OCI-LY1 (cell line): ENCODE results near the gene CCDC60.

ENCODE experiments used
- H2AFZ ChIP-seq: fragments of 200-600 bp; sonication (generic), shearing (Covaris generic); 2 replicates; pipeline ENCODE4 v1.6.0; 2014; ENCODE audit warnings: antibody characterized with exemption, mild to moderate bottlenecking, low read length
- H3F3A ChIP-seq: fragments of 200-600 bp; sonication (generic), shearing (Covaris generic); 2 replicates; pipeline ENCODE4 v1.6.0; 2014; ENCODE audit warnings: mild to moderate bottlenecking, antibody characterized with exemption, low read length, moderate library complexity; ENCODE audit not compliant: insufficient read depth
- H3K27ac ChIP-seq: fragments of 200-600 bp; sonication (generic); 2 replicates; pipeline ENCODE4 v1.5.1; 2014; ENCODE audit warnings: low read length, mixed run types, mild to moderate bottlenecking, low read depth; ENCODE audit not compliant: poor library complexity, severe bottlenecking
- H3K27me3 ChIP-seq: fragments of 200-600 bp; sonication (generic); 2 replicates; pipeline ENCODE4 v1.6.0; 2014; ENCODE audit warnings: antibody characterized with exemption, mild to moderate bottlenecking, low read length, moderate library complexity; ENCODE audit not compliant: insufficient read depth
- H3K36me3 ChIP-seq: fragments of 200-600 bp; sonication (generic); 2 replicates; pipeline ENCODE4 v1.6.1; 2014; ENCODE audit warnings: mild to moderate bottlenecking, antibody characterized with exemption, low read length, moderate library complexity, mixed read lengths; ENCODE audit not compliant: insufficient read depth
- H3K4me1 ChIP-seq: fragments of 200-600 bp; sonication (generic); 2 replicates; pipeline ENCODE4 v1.5.1; 2014; ENCODE audit warnings: mild to moderate bottlenecking, low read length, moderate library complexity; ENCODE audit not compliant: insufficient read depth, severe bottlenecking
- H3K4me2 ChIP-seq: fragments of 200-600 bp; sonication (generic), shearing (Covaris generic); 2 replicates; pipeline ENCODE4 v1.6.1; 2014; ENCODE audit warnings: low read length
- H3K4me3 ChIP-seq: fragments of 200-600 bp; sonication (generic); 2 replicates; pipeline ENCODE4 v1.5.1; 2014; ENCODE audit warnings: low read length, low read depth, mild to moderate bottlenecking, mixed read lengths; ENCODE audit not compliant: poor library complexity, severe bottlenecking
- H3K79me2 ChIP-seq: fragments of 200-600 bp; shearing (Covaris generic); 2 replicates; pipeline ENCODE4 v1.6.1; 2016; ENCODE audit warnings: mixed run types, low read length, mixed read lengths; ENCODE audit not compliant: insufficient read depth
- H3K9ac ChIP-seq: fragments of 200-600 bp; sonication (generic), shearing (Covaris generic); 2 replicates; pipeline ENCODE4 v1.6.1; 2014; ENCODE audit warnings: mild to moderate bottlenecking, low read length, mixed read lengths
- H3K9me2 ChIP-seq: fragments of 200-600 bp; sonication (generic), shearing (Covaris generic); 2 replicates; pipeline ENCODE4 v1.6.1; 2014; ENCODE audit warnings: low read depth, mild to moderate bottlenecking, low read length, mixed read lengths
- H3K9me3 ChIP-seq: fragments of 200-600 bp; shearing (Covaris generic); 2 replicates; pipeline ENCODE4 v1.6.1; 2014; ENCODE audit warnings: low read length, mixed read lengths
- H4K20me1 ChIP-seq: fragments of 200-600 bp; sonication (generic), shearing (Covaris generic); 2 replicates; pipeline ENCODE4 v1.6.0; 2016; ENCODE audit warnings: mild to moderate bottlenecking, low read length; ENCODE audit not compliant: insufficient read depth
- CTCF ChIP-seq: fragments of 200-600 bp; sonication (generic), shearing (Covaris generic); IDR thresholded peaks from 2 replicates; pipeline ENCODE4 v1.5.1; 2017; ENCODE audit warnings: mild to moderate bottlenecking, antibody characterized with exemption, low read length, moderate library complexity, mixed read lengths
- EZH2 ChIP-seq: fragments of 200-600 bp; sonication (generic), shearing (Covaris generic); IDR thresholded peaks from 2 replicates; pipeline ENCODE4 v1.8.0; 2017; ENCODE audit warnings: borderline replicate concordance, mixed run types, mild to moderate bottlenecking, antibody characterized with exemption, low read length, moderate library complexity, mixed read lengths

Gene CCDC60

GRCh38 chr12:119501052-119501451, 166.5 kb downstream of the CCDC60 start:
- TF ChIP-seq EZH2 = no peak
- TF ChIP-seq CTCF = no peak
- Histone ChIP-seq H3K36me3 (no peaks in the 10 kb centered on the region), H2AFZ (no peak overlapping the region), H3K9ac (no peak overlapping the region), H3K27ac (no peak overlapping the region), H3F3A (no peaks in the 10 kb centered on the region), H3K4me3 (no peak overlapping the region), H3K9me3 (no peaks in the 10 kb centered on the region), H3K27me3 (no peaks in the 10 kb centered on the region), H4K20me1 (no peaks in the 10 kb centered on the region), H3K79me2 (no peaks in the 10 kb centered on the region), H3K4me2 (no peak overlapping the region), H3K4me1 (no peaks in the 10 kb centered on the region), H3K9me2 (no peaks in the 10 kb centered on the region)

GRCh38 chr12:119505001-119505400, 170.5 kb downstream of the CCDC60 start:
- no peaks in the 10 kb centered on the region for H3K4me1 ChIP-seq
- H3K4me2 ChIP-seq = no peak overlapping the region
- H3K9me3 ChIP-seq = no peaks in the 10 kb centered on the region
- H3K4me3 ChIP-seq = no peak overlapping the region
- no peak overlapping the region for H3K9ac ChIP-seq
- no peaks in the 10 kb centered on the region for H3F3A ChIP-seq
- no peaks in the 10 kb centered on the region for H4K20me1 ChIP-seq
- H3K27me3 ChIP-seq = no peaks in the 10 kb centered on the region
- TF ChIP-seq CTCF (no peak), EZH2 (no peak)
- H3K9me2 ChIP-seq = no peaks in the 10 kb centered on the region
- no peak overlapping the region for H2AFZ ChIP-seq
- H3K27ac ChIP-seq = no peak overlapping the region
- H3K79me2 ChIP-seq = no peaks in the 10 kb centered on the region
- H3K36me3 ChIP-seq = no peaks in the 10 kb centered on the region

DNA sequence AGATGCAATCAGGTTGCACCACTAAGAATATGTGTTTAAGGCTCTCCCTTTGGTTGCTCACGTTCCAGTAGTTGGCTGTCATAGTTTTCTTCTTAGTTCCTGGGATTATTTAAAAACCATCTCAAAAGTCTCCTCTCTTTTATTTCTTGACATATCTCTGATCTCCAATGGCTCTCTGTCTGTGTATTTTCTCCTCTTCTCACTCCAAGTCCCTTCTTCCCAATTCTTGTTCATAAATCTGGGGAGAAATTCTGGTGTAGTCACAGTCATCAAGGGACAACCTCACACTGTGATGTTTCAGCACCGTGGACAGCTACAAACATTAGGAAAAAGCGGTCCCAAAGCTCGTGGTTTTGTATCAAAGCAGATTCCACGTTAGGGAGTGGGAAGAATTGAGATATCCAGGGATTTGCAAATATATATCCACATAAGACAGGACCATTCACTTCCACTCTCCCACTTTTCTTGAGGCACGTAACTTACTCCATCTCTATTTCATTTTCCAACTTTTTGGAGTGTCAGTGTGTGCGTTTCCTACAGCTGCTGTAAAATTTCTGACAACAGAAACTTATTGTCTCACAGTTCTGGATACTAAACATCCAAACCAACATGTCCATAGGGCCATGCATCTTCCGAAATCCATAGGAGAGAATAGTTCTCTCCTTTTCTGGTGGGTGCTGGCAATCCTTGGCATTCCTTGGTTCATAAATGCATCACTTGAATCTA, 178.4 kb downstream of the CCDC60 start:
- no peak for TF ChIP-seq CTCF
- no peak for TF ChIP-seq EZH2
- Histone ChIP-seq H3K9me2 (no peaks in the 10 kb centered on the region), H3K36me3 (no peaks in the 10 kb centered on the region), H3K27me3 (no peaks in the 10 kb centered on the region), H4K20me1 (no peaks in the 10 kb centered on the region), H3K4me2 (no peak overlapping the region), H2AFZ (no peak overlapping the region), H3K27ac (no peak overlapping the region), H3F3A (no peaks in the 10 kb centered on the region), H3K79me2 (no peaks in the 10 kb centered on the region), H3K9ac (no peak overlapping the region), H3K4me3 (no peak overlapping the region), H3K9me3 (no peaks in the 10 kb centered on the region), H3K4me1 (no peaks in the 10 kb centered on the region)
